ENCODE measurements around the gene KCNK7.
"Not testable (repeated sequence)": the region's sequence is repeated elsewhere in the genome, so short reads cannot be mapped to it uniquely, and the experiment has no call there.

KCNK7 gene

DNA sequence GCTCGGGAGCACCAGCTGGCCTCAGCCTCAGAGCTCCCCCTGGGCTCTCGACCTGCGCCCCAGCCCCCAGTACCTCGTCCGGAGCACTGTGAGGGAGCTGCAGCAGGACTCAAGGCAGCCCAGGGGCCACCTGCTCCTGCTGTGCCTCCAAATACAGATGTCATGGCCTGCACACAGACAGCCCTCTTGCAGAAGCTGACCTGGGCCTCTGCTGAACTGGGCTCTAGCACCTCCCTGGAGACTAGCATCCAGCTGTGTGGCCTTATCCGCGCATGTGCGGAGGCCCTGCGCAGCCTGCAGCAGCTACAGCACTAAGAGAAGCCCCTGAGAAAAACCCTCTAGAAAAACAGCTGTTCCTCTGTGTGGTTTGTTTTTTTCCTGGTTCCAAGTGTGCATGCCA lies 24.2 kb downstream of the KCNK7 start:
- no peak for DNase-seq

DNA sequence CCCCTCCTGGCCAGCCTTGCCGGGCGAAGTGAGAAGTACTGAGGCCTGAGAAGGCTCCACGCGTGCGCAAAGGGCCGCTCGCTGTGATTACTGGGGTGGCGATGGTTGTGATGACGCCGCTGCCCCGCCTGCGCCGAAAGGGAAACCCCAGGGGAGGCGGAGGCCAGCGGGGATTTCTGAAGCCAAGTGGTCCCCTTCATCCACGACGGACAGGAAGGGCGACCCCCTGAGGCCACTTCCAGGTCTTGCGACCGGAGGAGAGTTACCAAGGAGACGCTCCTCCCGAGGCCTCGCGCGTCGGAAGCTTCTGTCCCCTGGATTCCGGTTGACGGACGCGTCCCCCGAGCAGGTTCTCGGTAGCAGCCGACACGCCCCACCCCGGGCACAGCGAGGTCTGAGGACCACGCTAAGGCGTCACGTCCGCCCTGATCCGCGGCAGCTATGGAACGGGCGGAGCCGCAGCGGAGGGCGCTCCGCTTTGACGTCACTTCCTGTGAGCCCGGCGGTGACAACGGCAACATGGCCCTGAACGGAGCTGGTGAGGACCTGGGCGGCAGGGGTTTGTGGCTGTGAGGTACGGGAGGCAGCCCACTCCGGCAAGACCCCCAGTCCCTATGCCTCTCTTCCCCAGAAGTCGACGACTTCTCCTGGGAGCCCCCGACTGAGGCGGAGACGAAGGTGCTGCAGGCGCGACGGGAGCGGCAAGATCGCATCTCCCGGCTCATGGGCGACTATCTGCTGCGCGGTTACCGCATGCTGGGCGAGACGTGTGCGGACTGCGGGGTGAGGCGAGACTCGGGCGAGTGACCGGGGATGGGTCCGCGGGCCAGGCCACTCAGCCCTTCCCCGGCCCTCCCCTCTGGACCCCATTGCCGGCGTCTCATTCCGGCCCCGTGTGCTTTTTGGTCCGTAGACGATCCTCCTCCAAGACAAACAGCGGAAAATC lies 25.4 kb downstream of the KCNK7 start, which contains the start of gene ZNRD2:
TSS of gene ZNRD2 (plus strand) at position 505 of the 946 bp plus-strand sequence. CDS start at position 520, 15 bp downstream.
- DNase-seq = peak; percentile 90

DNA sequence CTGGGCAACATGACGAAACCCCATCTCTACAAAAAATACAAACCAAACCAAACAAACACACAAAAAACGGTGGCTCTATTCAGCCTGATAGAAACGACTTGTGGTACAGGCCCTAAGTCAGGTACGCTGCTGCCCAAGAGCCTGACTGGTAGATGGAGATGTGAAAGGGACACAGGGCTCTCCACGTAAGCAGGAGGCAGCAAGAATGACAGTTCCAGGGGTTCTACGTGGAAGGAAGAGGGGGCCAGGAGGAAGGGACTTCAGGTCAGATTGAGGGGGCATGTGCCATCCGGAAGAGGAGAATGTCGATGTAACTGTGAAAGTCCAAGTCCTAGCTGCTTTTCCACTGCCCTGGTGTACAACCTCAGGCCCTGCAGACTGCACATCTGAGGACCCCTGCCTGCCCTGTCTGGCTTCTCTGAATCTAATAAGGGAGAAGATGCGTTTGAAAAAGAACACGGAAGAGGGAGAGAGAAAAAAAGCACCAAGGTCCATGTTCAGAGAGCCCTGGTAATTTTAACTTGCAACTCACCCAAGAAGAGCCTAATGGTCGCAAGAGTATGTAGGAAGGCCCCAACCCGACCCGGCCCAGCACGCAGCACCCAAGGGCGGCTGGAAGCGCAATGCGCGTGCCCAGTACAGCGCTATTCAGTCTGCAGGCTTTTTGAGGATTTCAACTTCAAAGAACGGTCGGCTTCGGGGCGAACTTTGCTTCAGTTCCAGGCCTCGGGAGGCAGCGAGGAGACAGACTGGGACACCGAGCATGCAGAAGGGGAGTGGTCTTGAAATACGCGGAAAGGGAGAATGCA lies 26.2 kb downstream of the KCNK7 start:
- no peak for DNase-seq

DNA sequence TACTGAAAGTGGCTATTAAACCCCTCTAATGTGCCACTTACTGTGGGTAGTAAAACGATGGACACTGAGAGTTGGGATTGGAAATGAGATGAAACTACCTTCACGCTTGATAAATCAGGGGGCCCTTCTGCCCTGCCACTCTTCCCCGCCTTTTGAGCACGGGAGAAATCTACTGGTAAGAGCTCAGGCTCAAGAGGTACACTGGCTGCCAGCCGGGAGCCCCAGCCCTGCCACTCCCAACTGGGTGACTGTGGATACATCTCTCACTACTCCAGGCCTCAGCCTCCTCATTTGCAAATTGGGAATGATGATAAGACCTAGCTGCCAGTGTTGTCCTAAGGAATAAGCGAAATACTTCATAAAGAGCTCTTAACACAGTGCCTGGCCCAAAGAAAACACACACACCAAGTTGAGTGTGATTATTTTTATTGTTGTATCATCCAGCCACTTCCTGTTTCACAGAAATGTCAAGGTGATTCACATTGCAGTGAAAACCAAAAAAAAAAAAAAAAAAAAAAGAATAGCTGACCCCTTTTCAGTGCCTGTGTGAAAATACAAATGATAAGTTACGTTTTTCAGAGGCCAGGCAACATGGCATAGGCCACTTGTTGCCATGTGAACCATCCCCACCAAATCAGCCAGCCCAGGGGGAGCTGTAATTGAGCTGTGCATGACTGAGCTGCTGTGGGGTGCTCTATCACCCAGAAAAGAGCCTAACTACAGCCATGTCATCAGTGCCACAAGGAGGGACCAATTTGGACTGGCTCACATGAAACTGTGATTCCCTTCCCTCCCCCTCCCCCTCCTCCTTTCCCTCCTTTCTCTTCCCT lies 29.8 kb downstream of the KCNK7 start:
- no peak for DNase-seq

DNA sequence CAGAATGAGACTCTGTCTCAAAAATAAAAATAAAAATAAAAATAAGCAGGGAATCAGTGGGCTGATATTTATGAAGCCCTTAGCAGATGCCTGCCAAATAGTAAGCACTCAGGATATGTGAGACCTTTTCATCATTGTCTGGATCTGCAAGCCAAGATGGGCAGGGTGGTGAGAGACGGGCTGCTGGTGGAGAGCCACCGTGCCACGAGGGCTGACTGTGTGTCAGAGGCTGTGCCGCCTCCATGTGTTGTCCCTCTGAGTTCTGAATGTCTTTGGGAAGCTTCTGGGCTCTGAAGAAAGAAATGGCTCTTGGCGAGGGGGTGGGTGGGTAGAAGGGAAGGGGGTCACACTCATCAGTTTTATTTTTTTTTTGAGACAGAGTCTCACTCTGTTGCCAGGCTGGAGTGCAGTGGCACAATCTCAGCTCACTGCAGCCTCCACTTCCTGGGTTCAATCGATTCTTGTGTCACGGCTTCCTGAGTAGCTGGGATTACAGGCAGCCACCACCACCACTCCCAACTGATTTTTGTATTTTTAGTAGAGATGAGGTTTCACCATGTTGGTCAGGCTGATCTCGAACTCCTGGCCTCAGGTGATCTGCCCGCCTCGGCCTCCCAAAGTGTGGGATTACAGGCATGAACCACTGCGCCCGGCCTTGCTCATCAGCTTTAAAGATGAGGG lies 30.6 kb downstream of the KCNK7 start:
- not testable (repeated sequence) for DNase-seq

DNA sequence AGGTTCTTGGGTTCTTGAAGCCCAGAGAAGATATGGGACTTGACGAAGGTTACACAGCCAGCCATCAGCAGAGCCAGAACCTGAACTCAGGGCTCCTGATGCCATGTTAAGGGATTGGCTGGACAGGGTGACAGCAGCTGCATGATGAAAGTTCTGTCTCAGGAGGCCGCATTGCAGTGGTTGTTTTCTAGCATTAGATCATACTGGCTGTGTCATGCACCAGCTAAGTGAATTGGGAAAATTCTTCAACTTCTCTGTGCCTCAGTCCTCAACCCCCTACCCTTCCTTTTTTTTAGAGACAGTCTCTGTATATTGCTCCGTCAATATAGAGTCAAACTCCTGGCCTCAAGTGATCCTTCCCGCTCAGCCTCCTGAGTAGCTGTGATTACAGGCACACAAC lies 32.0 kb downstream of the KCNK7 start:
- DNase-seq = no peak

DNA sequence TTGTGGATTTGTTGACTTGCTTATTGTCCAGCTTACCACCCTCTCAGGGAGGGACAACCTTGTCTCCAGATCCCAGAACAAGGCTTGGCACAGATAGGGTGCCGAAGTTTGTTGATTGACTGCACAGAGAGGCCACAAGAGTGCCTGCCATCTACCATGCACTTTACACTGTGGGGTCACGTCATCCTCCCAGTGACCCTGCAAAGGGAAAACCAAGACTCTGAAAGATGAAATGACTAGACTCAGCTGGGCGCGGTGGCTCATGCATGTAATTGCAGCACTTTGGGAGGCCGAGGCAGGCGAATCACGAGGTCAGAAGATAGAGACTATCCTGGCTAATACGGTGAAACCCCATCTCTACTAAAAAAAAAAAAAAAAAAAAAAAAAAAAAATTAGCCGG lies 32.8 kb downstream of the KCNK7 start:
- DNase-seq = no peak

DNA sequence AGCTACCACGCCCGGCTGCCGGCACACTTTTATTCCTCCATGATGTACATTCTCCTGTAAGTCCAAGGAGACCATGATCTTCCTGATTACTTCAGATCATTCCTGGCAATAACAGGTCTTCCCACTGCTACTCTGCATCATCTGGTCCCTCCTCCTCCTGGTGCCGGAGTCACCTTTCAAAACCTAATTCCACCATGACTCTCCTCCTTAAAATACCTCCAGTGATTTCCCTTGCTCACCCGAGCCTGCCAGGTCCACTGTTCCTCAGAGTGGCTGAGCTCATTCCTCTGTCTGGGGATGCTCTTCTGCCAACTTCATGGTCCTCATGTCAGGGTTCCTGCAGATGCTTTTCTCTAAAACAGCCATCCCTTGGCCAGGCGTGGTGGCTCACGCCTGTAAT lies 33.6 kb downstream of the KCNK7 start:
- no peak for DNase-seq

DNA sequence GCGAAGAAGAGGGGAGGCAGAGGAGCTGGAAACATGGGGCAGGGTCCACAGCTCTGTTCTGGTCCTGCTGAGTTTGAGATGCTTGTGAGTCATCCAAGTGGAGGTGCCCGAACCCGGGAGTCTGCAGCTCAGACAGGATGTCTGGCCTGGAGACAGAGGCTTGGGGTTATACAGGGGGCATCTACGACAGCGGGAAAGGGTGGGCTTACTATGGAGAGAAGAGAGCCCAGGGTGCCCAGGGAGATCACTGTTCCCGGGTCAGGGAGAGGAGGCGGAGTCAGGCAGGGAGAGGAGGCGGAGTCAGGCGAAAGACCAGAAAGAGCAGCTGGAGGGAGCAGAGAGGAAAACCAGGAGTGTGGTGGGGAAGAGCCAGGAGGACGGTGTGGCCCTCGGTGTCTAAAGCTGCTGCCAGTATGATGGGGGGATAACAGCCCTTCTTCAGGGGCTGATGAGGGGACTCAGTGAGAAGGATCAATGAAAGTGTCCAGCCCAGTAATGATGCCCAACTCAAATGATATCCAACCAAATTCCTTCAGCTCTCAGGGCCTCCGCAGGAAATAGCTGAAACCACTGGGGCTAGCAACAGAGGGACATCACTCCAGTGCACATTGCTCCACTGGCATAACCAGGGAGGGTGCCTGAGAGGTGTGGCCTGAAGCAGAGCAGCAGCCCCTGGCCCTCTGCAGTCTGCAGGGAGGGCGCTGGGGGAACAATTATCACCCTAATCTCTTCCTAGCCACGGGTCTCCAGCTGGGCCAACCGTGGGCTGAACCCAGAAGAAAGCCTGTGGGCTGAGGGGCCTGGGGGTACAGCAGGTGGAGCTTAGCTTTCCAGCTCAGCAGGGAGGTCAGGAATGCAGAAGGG lies 34.8 kb downstream of the KCNK7 start:
- DNase-seq = no peak

DNA sequence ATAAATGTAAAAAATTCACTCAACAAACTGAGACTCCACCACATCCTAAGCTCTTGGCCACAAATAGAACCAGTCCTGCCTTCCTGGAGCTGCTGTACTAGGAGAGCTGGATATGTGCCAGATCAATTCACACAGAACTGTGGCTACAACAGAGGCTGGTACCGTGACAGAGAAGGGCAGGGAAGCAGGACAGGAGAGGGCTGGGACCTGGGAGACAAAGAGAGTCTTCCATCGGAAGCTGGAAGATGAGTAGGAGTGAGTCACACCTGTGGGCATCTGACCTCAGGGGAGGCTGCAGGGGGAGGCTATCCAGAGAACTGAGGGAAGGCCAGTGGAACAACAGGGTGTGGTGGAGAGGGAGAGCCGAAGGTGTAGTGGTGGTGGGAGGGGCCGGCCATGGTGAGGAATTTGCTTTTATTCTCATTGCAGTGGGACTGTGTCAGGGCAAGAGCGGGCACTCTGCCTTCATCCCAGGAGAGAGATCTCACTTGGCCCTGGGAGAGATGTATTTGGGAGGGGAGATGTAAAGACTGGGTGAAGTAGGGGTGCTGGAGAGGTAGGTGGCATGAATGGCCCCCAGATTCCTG lies 35.6 kb downstream of the KCNK7 start:
- no peak for DNase-seq

DNA sequence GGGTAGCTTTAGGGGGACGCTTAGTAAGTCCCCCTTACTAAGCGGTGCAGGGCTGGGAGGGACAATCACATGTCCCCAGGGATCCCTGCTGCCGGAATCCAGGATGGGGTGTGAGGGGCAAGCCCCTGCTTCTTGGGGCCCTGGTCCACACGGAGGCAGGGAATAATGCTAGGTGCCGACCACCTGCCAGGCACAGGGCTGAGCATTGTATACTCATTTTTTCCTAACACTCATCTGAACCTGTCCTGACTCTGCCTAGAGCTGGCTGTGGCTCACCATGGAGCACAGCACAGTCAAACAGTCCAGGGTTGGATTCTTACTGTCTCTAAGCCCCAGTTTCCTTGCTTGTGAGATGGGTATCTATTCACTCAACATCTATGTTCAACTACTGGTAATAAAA lies 36.1 kb downstream of the KCNK7 start:
- no peak for DNase-seq

DNA sequence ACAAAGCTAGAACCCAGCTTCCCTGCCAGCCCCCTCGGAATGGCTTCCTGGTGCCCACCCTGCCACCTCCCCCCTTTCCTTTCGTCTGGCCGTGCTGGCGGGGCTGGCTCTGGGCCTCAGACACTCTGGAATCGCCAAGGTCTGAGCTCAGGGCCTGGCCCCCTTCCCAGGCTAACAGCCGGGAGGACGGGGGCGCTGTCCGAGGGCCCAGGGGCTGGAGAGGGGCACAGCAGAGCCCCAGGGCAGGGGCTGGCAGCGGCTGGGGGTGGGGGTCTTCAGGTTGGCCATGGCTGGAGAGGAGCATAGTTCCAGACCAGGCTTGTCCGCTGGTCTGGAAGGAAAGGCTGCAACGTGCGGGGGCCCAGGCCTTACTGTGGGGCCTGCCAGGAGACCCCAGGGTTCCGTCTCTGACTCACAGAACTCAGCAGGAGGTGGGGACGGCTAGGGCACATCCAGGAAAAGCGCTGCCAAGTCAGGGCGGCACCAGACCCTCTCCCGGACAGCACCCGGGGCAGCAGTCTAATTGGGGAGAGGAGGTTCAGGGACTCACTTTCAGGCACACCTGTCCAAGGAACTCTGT lies 36.6 kb downstream of the KCNK7 start:
- DNase-seq = no peak

DNA sequence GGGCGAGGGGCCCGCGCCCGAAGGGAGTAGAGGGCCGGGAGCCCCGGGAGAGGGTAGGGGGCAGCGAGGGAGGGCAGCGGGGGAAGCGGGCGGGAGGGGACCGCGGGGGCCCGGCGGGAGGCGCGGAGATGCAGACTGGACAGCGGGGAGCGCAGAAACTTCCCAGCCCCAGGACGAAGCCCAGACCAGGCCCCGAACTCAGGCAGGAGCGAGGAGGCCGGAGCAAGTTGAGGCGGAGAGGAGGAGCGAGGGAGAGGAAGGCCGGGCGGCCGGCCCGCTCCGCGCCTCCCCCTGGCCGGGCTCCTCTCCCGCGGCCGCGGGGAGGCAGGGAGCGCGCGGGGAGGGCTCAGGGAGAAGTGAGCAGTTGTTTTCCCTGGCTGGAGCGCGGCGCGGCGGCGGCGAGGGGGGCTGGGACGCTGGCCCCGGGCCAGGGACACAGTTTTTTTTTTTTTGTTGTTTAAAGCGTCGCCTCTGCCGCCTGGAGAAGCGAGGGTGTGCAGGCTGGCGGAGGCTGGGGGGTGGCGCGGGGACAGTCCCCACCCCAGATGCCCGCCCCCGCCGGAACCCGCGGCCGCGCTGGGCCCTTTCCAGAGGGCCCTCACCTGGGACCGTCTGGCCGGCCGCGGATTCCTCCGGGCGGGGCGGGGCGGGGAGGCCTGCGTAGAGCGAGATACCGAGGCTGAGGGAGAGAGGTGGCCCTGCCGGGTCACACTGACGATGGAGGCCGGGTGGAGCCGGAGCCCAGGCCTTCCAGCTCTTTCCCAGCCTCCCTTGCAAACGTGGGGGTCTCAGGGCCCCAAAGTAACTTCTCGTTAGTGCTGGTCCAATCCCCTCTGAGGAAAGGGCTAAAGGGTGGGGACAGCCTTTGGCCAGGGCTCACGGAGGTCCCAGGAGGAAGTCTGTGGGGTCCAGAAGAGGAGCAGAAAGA lies 37.3 kb downstream of the KCNK7 start, which contains the start of gene LTBP3:
TSS of gene LTBP3 (minus strand) at position 358 of the 928 bp plus-strand sequence. CDS start 400 bp downstream, outside the sequence.
- no peak for DNase-seq

DNA sequence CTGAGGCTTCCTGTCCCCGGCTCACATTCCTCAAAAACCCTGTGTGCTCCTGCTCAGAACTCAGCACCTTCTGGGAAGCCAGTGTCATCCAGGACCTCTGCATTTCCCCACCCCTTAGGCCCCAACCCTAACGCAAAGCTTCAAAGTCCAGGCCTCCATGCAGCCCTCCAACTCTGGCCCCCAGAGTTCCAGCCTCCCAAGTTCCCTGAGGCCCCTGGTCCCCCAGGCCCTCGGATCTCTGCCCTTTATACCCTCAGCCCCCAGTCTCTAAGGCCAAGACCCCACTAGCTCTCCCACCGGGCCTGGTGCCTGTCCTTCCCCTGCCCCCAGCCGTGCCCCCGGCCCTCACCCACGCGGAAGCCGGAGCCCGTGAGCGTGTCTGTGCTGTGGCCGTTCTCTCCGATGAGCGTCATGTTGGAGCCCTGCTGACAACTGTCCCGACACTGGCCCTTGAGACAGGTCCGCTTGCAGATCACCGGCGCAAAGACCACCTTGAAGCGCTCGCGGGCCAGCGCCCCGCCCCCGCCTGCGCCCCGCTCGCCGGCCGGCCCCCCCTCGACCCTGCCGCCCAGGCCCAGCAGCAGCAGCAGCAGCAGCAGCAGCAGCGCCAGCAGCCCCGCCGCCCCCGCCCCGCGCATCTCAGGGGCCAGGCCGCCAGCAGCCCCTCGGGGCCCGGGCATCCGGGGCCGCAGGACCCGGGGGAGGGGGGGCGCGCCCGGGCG lies 38.2 kb downstream of the KCNK7 start:
- no peak for DNase-seq

DNA sequence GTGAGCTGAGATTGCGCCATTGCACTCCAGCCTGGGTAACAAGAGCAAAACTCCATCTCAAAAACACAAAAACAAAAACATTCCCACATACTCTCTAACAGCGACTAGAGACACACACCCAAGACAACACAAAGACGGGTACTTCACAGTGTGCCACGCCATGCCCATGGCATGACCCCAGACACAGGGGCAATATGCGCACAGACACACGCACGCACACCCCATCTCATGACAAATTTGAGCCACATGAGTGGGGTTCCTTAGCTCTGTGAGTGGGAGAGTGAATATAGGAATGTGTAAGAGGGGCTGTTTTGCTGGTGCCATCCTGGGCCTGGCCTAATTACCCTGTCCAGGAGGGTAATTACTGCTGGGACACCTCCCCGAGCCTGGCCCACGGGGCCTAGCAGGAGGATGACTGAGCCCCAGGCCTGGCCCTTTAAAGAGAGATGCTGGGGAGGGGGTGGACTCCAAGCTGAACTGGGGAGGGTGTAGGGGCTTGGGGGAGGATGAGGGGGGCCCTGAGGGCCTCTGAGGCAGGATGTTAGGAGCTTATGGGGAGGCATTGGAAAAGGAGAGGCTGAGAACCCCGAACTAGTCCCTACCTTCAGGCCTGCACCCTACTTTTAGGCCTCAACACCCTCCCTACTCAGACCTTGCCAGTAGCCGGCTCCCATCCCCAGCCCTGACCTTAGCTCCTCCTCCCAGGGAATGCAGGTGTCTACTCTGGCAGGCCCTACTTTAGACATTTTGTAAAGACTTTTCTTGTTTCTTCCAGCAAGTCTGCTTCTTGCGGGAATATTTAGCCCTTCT lies 38.9 kb downstream of the KCNK7 start:
- no peak for DNase-seq

DNA sequence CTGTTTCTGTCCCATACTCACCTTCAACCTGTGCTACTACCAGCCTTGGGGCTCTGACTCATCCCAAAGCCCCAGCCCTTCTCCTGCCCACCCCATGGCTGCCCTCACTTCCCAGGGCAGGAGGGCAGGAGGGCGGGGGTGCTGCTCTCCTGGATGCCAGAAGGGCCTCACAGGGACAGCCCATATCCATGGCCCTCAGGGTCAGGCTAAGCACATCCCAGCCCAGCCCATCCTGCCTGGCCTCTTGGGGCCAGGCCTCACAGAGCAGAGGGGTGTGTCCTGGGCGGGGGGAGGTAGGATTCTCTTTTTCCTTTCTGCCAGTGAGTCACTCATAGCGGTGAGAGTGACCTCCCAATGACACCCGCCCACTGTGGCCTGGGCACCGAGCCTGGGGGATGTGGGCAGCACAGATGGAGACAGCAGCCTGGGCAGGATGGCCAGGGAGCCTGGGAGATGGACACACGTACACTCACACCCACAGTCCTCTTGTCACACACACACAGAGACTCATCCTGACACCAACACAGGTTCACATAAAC lies 39.8 kb downstream of the KCNK7 start:
- DNase-seq = peak; percentile 41

DNA sequence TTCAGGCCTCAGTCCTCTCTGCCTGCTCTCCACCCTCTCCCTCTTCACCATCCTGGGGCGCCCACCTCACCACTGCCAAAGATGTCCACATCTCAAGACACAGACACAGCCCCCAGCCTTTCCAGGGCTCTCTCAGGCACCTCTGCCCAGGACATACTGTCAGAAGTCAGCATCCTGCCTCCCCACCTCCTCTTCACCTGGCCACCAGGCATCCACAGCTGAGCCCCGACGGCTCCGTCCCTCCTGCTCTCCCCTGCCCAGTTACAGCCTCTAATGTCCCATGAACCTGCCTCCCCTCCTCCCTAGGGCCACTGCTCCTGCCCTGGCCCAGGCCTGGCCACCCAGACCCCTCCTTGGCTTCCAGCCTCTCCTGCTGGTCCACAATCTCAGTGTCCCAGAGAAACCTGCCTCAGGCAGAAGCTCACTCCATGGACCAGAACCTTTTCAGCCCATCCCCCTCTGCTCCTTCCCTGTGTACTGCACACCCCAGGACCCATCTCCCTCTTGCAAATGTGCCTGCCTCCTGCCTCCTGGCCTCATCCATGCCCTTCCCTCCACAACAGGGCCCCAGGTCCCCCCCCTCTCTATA lies 40.7 kb downstream of the KCNK7 start:
- no peak for DNase-seq

All from GOT3 (cell line).